HepG2 (cell line): Measurements from ENCODE around the gene TAF1B. TPM values are rescaled to one million over a fixed set of nuclear protein-coding genes. Genes with fewer than 3 reads are reported as not detected.

Experiments used
- ATAC-seq: fragments of 200-7000 bp; cut with Tn5 transposase; 3 replicates; pipeline ENCODE4 v1.9.1; 2020; ENCODE audit warnings: mild to moderate bottlenecking, moderate library complexity
- BruUV-seq: library from RNA; stranded (reverse); fragments of 400-500 nt; replicated peaks from 2 replicates; lab custom pipeline; 2021; lab: Mats Ljungman, UMichigan
- CTCF ChIA-PET: fragments of 300-600 bp; formaldehyde crosslinking; extraction: SDS; loops from one replicate; lab custom pipeline; 2021; ENCODE audit warnings: low total read pairs, inconsistent platforms, low intra/inter-chr PET ratio; lab: Yijun Ruan, JAX
- POLR2A ChIA-PET: fragments of 350-600 bp; sonication (Branson Sonifier 250); formaldehyde crosslinking; loops from one replicate; lab custom pipeline; 2020; ENCODE audit warnings: antibody characterized with exemption, inconsistent platforms; lab: Yijun Ruan, JAX
- DNase-seq: peaks from one replicate; pipeline ENCODE4 v3.0.0-alpha.2; 2015; ENCODE audit warnings: low spot score
- FAIRE-seq: peaks from 3 replicates; lab custom pipeline; 2011; peaks lifted over from hg19 to GRCh38; lab: Jason Lieb, UNC
- H2AFZ ChIP-seq: one replicate; pipeline ENCODE4 v1.6.1; 2011; ENCODE audit warnings: low read length, inconsistent platforms
- H3K27ac ChIP-seq: fragments of 300-600 bp; 3 replicates; pipeline ENCODE4 v1.8.0; 2011; ENCODE audit warnings: mixed run types, mild to moderate bottlenecking, mixed read lengths, low read length, inconsistent platforms; ENCODE audit not compliant: insufficient read depth; ENCODE audit errors: extremely low read length
- H3K27me3 ChIP-seq, 2 experiments: fragments of 200-600 bp in 1 of 2; 2 replicates in 1 of 2; 3 replicates in 1 of 2; pipeline versions ENCODE4 v1.6.0 to v1.8.0; 2011; ENCODE audit warnings: low read length in 2 of 2, mild to moderate bottlenecking in 2 of 2, moderate library complexity in 2 of 2, inconsistent platforms in 1 of 2; ENCODE audit not compliant: insufficient read depth in 2 of 2, control insufficient read depth in 1 of 2
- H3K36me3 ChIP-seq, 2 experiments: fragments of 200-600 bp in 1 of 2; replicated peaks in 1 of 2; 2 replicates in 1 of 2; 3 replicates in 1 of 2; pipeline versions ENCODE4 v1.5.1 to v1.8.0; 2011; ENCODE audit warnings: low read length in 2 of 2, inconsistent platforms in 1 of 2; ENCODE audit not compliant: insufficient read depth in 2 of 2, control insufficient read depth in 1 of 2
- H3K4me1 ChIP-seq: 2 replicates; pipeline ENCODE4 v1.5.1; 2012; ENCODE audit warnings: low read length, inconsistent platforms; ENCODE audit not compliant: insufficient read depth
- H3K4me2 ChIP-seq: 2 replicates; pipeline ENCODE4 v1.6.0; 2011; ENCODE audit warnings: low read depth, low read length, inconsistent platforms
- H3K4me3 ChIP-seq, 3 experiments: fragments of 200-600 bp in 1 of 3; sonication (generic), shearing (Covaris generic) in 1 of 3; replicated peaks in 1 of 3; 2 replicates each; pipeline ENCODE4 v1.5.1; 2011 to 2016; ENCODE audit warnings: low read length in 3 of 3, inconsistent platforms in 2 of 3, low read depth in 2 of 3, mild to moderate bottlenecking in 2 of 3, control low read depth in 1 of 3, mixed read lengths in 1 of 3; ENCODE audit not compliant: insufficient read depth in 1 of 3
- H3K79me2 ChIP-seq: one replicate; pipeline ENCODE4 v1.6.1; 2011; ENCODE audit warnings: low read length, inconsistent platforms; ENCODE audit not compliant: insufficient read depth
- H3K9ac ChIP-seq: 2 replicates; pipeline ENCODE4 v1.6.0; 2011; ENCODE audit warnings: mild to moderate bottlenecking, low read depth, low read length, inconsistent platforms; ENCODE audit not compliant: insufficient read depth
- H3K9me3 ChIP-seq: 2 replicates; pipeline ENCODE4 v1.5.1; 2012; ENCODE audit warnings: mild to moderate bottlenecking, low read length
- H4K20me1 ChIP-seq: 2 replicates; pipeline ENCODE4 v1.6.0; 2011; ENCODE audit warnings: inconsistent platforms, mild to moderate bottlenecking, low read length, moderate library complexity; ENCODE audit not compliant: insufficient read depth
- SRY ChIP-seq: sonication (generic); formaldehyde crosslinking; IDR thresholded peaks from 2 replicates; pipeline ENCODE4 v1.8.0; 2022; ENCODE audit warnings: mild to moderate bottlenecking, missing genetic modification reagents
- ZFP1 ChIP-seq: IDR thresholded peaks from 2 replicates; pipeline ENCODE4 v1.6.1; 2016
- ZNF142 ChIP-seq: sonication (generic); formaldehyde crosslinking; IDR thresholded peaks from 2 replicates; pipeline ENCODE4 v1.4.0; 2020; ENCODE audit warnings: missing genetic modification reagents
- ZNF691 ChIP-seq: sonication (generic); formaldehyde crosslinking; IDR thresholded peaks from 2 replicates; pipeline ENCODE4 v1.4.0; 2020; ENCODE audit warnings: missing genetic modification reagents, low read depth, mild to moderate bottlenecking, borderline replicate concordance
- WGBS: methylation state at CpG from one replicate; pipeline ENCODE4 v1.1.6; 2017; ENCODE audit warnings: low lambda C conversion rate; 5-methylcytosine and 5-hydroxymethylcytosine counted together
- in situ Hi-C: cut with HindIII; loops from 2 replicates; pipeline ENCODE4 v1.10.0; 2017; ENCODE audit warnings: low pct_unique_long_range_greater_than_20kb; ENCODE audit not compliant: extremely low pct_ligation_motif_present
- intact Hi-C: fragments of 100-400 bp; cut with micrococcal nuclease; formaldehyde crosslinking; loops from one replicate; pipeline ENCODE4 v1.10.0; 2022; ENCODE audit not compliant: unreplicated experiment
- polyA plus RNA-seq, 8 experiments: library from polyadenylated mRNA; depleted of rRNA in 3 of 8; stranded (reverse) in 7 of 8; unstranded in 1 of 8; fragments of >200 nt; fragmentation: Illumina TruSeq in 4 of 8; extraction: Trizol in 4 of 8; gene quantifications; 2 replicates each; pipeline versions ENCODE4 v1.2.1 to v1.2.3, GENCODE V29; 2011 to 2016; ENCODE audit warnings: low read depth in 4 of 8, missing spikeins in 1 of 8, mixed read lengths in 1 of 8; ENCODE audit not compliant: insufficient read depth in 1 of 8
- total RNA-seq, 5 experiments: library from RNA; depleted of rRNA; stranded (reverse); fragments of >200 nt; fragmentation: Illumina TruSeq; extraction: Trizol; gene quantifications; 2 replicates each; pipeline ENCODE4 v1.2.3, GENCODE V29; 2016; ENCODE audit warnings: low read depth in 1 of 5
- TF ChIP-seq, protein P1 (sequence below): sonication (generic); formaldehyde crosslinking; IDR thresholded peaks from 2 replicates; pipeline ENCODE4 v1.4.0; 2020; ENCODE audit warnings: low read depth, missing genetic modification reagents
- TF ChIP-seq, protein P2 (sequence below): sonication (generic); formaldehyde crosslinking; IDR thresholded peaks from 2 replicates; pipeline ENCODE4 v1.4.0; 2020; ENCODE audit warnings: mild to moderate bottlenecking, missing genetic modification reagents

The TAF1B gene
- total and polyA plus RNA-seq, 2 of the 13 experiments (the other 11 are each of a cell fraction or from before 2014, with no cell fraction given): 13.3 to 27.7 TPM

- DNase-seq: no peak
- H3K36me3 ChIP-seq: peaks cover 5 to 26% of the 10 kb centered on the region in 2 experiments
- TF ChIP-seq, protein P1, sequence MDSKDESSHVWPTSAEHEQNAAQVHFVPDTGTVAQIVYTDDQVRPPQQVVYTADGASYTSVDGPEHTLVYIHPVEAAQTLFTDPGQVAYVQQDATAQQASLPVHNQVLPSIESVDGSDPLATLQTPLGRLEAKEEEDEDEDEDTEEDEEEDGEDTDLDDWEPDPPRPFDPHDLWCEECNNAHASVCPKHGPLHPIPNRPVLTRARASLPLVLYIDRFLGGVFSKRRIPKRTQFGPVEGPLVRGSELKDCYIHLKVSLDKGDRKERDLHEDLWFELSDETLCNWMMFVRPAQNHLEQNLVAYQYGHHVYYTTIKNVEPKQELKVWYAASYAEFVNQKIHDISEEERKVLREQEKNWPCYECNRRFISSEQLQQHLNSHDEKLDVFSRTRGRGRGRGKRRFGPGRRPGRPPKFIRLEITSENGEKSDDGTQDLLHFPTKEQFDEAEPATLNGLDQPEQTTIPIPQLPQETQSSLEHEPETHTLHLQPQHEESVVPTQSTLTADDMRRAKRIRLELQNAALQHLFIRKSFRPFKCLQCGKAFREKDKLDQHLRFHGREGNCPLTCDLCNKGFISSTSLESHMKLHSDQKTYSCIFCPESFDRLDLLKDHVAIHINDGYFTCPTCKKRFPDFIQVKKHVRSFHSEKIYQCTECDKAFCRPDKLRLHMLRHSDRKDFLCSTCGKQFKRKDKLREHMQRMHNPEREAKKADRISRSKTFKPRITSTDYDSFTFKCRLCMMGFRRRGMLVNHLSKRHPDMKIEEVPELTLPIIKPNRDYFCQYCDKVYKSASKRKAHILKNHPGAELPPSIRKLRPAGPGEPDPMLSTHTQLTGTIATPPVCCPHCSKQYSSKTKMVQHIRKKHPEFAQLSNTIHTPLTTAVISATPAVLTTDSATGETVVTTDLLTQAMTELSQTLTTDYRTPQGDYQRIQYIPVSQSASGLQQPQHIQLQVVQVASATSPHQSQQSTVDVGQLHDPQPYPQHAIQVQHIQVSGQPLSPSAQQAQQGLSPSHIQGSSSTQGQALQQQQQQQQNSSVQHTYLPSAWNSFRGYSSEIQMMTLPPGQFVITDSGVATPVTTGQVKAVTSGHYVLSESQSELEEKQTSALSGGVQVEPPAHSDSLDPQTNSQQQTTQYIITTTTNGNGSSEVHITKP: no peak
- TF ChIP-seq SRY (CRISPR knock-in tag) (no peak), ZFP1 (no peak), ZNF691 (no peak), ZNF142 (CRISPR knock-in tag) (no peak)
- TF ChIP-seq, protein P2, sequence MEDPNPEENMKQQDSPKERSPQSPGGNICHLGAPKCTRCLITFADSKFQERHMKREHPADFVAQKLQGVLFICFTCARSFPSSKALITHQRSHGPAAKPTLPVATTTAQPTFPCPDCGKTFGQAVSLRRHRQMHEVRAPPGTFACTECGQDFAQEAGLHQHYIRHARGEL (CRISPR knock-in tag): no peak
- CTCF ChIA-PET: interaction anchor here (2.3 kb wide), 1 partner anchor 66 kb away, joined by 25 read pairs; no protein-coding TSS in a partner anchor
- no peak overlapping the region for H3K9ac ChIP-seq
- ATAC-seq: no peak; the same call in 2 of the 3 replicates
- H3K27me3 ChIP-seq: no peaks in the 10 kb centered on the region
- 80% methylated on average over 10 of the region's 10 CpGs for WGBS
- H3K4me1 ChIP-seq: no peaks in the 10 kb centered on the region
- POLR2A ChIA-PET: no interaction called here
- H3K4me2 ChIP-seq: no peak overlapping the region
- no peak overlapping the region for H3K27ac ChIP-seq
- H3K9me3 ChIP-seq: no peaks in the 10 kb centered on the region
- no peaks in the 10 kb centered on the region; the same call in 1 of the 2 replicates for H4K20me1 ChIP-seq
- intact Hi-C loops (no loop called here), in situ Hi-C loops (no loop called here)
- no peaks in the 10 kb centered on the region for H3K79me2 ChIP-seq
- no peak overlapping the region for H3K4me3 ChIP-seq
- no peak overlapping the region for H2AFZ ChIP-seq
- no peak for FAIRE-seq
- BruUV-seq: no TSS peak
These were observed 139.6 kb downstream of the TAF1B start for GRCh38 chr2:9982891-9983290.
